Liver (tissue), 3 donors: ENCODE results near the gene LRCH3.

Source experiments
- EGR1 ChIP-seq, 2 donors: IDR thresholded peaks; 2 replicates each; pipeline ENCODE4 v1.6.1; 2016 to 2018; ENCODE audit warnings: antibody characterized with exemption in 2 of 2, low read depth in 2 of 2
- MAX ChIP-seq: IDR thresholded peaks from 2 replicates; pipeline ENCODE4 v1.6.1; 2016; ENCODE audit warnings: antibody characterized with exemption
- TF ChIP-seq, protein P1 (sequence below): fragments of 150-350 bp; IDR thresholded peaks from 2 replicates; pipeline ENCODE4 v1.5.1; 2017; ENCODE audit warnings: improper control_type of control experiment, low read depth, low read length; ENCODE audit not compliant: missing input control
- donor health status: healthy.
- donor health status: healthy.

- TF ChIP-seq, protein P1, sequence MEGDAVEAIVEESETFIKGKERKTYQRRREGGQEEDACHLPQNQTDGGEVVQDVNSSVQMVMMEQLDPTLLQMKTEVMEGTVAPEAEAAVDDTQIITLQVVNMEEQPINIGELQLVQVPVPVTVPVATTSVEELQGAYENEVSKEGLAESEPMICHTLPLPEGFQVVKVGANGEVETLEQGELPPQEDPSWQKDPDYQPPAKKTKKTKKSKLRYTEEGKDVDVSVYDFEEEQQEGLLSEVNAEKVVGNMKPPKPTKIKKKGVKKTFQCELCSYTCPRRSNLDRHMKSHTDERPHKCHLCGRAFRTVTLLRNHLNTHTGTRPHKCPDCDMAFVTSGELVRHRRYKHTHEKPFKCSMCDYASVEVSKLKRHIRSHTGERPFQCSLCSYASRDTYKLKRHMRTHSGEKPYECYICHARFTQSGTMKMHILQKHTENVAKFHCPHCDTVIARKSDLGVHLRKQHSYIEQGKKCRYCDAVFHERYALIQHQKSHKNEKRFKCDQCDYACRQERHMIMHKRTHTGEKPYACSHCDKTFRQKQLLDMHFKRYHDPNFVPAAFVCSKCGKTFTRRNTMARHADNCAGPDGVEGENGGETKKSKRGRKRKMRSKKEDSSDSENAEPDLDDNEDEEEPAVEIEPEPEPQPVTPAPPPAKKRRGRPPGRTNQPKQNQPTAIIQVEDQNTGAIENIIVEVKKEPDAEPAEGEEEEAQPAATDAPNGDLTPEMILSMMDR = no peak
- no peak for TF ChIP-seq MAX
- no peak for TF ChIP-seq EGR1 (IDR thresholded peaks at IDR 0.05; ENCODE audit: low read depth in 2 of 2)
Measured at GRCh38 chr3:197752107-197752506, 38.9 kb upstream of the LRCH3 start.
